ENCODE results near the gene MTFR2. TPM values are rescaled to one million over a fixed set of nuclear protein-coding genes. Genes with fewer than 3 reads are reported as not detected.
A peak's percentile ranks its signal among the peaks of the same experiment; 100 is the strongest.

The MTFR2 gene
- total and polyA plus RNA-seq, 2 of the 13 experiments (the other 11 are each of a cell fraction or from before 2014, with no cell fraction given), result 6.7 to 10.7 TPM

DNA sequence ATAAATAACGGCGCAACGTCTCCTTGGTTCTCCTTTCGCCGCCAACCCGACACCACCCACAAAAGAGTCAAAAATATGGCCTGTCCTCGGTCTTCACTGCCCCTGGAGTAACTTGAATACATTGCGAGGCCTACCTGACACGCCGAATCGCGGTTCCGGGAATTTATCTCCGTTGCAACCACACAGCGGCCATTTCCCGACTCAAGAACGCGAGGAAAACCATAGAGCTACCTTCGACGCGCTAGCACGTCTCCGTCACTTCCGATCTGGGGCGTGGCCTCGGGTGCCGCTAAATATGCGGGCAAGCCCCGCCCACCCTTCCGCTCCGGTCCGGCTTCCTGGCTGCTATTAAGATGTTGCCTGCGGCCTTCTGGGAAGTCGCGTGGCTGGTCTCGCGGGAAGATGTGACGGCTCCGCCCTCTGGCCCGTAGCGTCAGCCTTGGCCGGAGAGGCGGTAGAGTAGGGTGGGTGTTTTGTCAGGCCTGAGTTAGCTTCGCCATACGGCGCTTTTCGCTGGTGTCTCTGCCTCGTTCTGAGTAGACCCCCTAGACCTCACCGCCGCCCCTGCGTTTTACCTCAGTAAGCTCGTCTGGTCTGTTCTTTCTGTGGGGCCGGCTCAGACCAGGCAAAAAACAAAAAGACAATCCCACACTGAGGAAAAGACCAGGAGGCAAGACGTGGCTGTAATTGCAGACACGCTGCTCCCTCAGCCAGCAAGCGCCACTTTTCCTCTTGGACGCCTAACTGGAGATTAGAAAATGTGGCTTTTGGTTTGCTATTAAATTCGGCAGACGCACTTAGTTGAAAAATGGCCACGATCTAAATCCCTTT is 39.7 kb upstream of the MTFR2 start, which contains the start of gene BCLAF1 (continued):
- TF ChIP-seq YEATS4 (CRISPR knock-in tag; IDR thresholded peaks at IDR 0.05; ENCODE audit: borderline replicate concordance), result peak; percentile 78
- TF ChIP-seq HNRNPLL (IDR thresholded peaks at IDR 0.05; ENCODE audit: low read depth, low read length, poor library complexity, severe bottlenecking), result peak; percentile 78
- TF ChIP-seq PCBP2 (optimal IDR thresholded peaks at IDR 0.05; ENCODE audit: low read depth, low read length, poor library complexity, severe bottlenecking), result no peak
- TF ChIP-seq, protein P1, sequence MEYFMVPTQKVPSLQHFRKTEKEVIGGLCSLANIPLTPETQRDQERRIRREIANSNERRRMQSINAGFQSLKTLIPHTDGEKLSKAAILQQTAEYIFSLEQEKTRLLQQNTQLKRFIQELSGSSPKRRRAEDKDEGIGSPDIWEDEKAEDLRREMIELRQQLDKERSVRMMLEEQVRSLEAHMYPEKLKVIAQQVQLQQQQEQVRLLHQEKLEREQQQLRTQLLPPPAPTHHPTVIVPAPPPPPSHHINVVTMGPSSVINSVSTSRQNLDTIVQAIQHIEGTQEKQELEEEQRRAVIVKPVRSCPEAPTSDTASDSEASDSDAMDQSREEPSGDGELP (IDR thresholded peaks at IDR 0.05; ENCODE audit: borderline replicate concordance, low read depth), result no peak; the same call in 1 of the 2 replicates
- no peak; the same call in 1 of the 2 replicates for TF ChIP-seq RFXAP (CRISPR knock-in tag; IDR thresholded peaks at IDR 0.05; ENCODE audit: borderline replicate concordance)
- peak; percentile 55; the same call in 1 of the 2 replicates for TF ChIP-seq PRMT3 (CRISPR knock-in tag; IDR thresholded peaks at IDR 0.05; ENCODE audit: borderline replicate concordance, low read depth)
- TF ChIP-seq TP53 (CRISPR knock-in tag; conservative IDR thresholded peaks at IDR 0.05), result no peak; the same call in 1 of the 2 replicates
- TF ChIP-seq, protein P2, sequence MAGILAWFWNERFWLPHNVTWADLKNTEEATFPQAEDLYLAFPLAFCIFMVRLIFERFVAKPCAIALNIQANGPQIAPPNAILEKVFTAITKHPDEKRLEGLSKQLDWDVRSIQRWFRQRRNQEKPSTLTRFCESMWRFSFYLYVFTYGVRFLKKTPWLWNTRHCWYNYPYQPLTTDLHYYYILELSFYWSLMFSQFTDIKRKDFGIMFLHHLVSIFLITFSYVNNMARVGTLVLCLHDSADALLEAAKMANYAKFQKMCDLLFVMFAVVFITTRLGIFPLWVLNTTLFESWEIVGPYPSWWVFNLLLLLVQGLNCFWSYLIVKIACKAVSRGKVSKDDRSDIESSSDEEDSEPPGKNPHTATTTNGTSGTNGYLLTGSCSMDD (CRISPR knock-in tag; IDR thresholded peaks at IDR 0.05), result peak; percentile 67; the same call in 1 of the 2 replicates
- TF ChIP-seq, protein P3, sequence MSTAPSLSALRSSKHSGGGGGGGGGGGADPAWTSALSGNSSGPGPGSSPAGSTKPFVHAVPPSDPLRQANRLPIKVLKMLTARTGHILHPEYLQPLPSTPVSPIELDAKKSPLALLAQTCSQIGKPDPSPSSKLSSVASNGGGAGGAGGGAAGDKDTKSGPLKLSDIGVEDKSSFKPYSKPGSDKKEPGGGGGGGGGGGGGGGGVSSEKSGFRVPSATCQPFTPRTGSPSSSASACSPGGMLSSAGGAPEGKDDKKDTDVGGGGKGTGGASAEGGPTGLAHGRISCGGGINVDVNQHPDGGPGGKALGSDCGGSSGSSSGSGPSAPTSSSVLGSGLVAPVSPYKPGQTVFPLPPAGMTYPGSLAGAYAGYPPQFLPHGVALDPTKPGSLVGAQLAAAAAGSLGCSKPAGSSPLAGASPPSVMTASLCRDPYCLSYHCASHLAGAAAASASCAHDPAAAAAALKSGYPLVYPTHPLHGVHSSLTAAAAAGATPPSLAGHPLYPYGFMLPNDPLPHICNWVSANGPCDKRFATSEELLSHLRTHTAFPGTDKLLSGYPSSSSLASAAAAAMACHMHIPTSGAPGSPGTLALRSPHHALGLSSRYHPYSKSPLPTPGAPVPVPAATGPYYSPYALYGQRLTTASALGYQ (CRISPR knock-in tag; IDR thresholded peaks at IDR 0.05), result no peak; the same call in 1 of the 2 replicates
- TF ChIP-seq, protein P4, sequence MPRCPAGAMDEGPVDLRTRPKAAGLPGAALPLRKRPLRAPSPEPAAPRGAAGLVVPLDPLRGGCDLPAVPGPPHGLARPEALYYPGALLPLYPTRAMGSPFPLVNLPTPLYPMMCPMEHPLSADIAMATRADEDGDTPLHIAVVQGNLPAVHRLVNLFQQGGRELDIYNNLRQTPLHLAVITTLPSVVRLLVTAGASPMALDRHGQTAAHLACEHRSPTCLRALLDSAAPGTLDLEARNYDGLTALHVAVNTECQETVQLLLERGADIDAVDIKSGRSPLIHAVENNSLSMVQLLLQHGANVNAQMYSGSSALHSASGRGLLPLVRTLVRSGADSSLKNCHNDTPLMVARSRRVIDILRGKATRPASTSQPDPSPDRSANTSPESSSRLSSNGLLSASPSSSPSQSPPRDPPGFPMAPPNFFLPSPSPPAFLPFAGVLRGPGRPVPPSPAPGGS (CRISPR knock-in tag; IDR thresholded peaks at IDR 0.05), result peak; percentile 48
- TF ChIP-seq, protein P5, sequence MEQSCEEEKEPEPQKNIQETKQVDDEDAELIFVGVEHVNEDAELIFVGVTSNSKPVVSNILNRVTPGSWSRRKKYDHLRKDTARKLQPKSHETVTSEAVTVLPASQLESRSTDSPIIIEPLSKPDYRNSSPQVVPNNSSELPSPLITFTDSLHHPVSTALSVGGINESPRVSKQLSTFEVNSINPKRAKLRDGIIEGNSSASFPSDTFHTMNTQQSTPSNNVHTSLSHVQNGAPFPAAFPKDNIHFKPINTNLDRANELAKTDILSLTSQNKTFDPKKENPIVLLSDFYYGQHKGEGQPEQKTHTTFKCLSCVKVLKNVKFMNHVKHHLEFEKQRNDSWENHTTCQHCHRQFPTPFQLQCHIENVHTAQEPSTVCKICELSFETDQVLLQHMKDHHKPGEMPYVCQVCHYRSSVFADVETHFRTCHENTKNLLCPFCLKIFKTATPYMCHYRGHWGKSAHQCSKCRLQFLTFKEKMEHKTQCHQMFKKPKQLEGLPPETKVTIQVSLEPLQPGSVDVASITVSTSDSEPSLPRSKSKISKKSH (CRISPR knock-in tag; IDR thresholded peaks at IDR 0.05; ENCODE audit: borderline replicate concordance), result peak; percentile 76
- peak; percentile 56 for TF ChIP-seq ZSCAN25 (CRISPR knock-in tag; IDR thresholded peaks at IDR 0.05)
- 0 out of 2 replicates have a peak, but pooled peaks have one; percentile 46 for TF ChIP-seq REL (CRISPR knock-in tag; conservative IDR thresholded peaks at IDR 0.05)
- TF ChIP-seq, protein P6, sequence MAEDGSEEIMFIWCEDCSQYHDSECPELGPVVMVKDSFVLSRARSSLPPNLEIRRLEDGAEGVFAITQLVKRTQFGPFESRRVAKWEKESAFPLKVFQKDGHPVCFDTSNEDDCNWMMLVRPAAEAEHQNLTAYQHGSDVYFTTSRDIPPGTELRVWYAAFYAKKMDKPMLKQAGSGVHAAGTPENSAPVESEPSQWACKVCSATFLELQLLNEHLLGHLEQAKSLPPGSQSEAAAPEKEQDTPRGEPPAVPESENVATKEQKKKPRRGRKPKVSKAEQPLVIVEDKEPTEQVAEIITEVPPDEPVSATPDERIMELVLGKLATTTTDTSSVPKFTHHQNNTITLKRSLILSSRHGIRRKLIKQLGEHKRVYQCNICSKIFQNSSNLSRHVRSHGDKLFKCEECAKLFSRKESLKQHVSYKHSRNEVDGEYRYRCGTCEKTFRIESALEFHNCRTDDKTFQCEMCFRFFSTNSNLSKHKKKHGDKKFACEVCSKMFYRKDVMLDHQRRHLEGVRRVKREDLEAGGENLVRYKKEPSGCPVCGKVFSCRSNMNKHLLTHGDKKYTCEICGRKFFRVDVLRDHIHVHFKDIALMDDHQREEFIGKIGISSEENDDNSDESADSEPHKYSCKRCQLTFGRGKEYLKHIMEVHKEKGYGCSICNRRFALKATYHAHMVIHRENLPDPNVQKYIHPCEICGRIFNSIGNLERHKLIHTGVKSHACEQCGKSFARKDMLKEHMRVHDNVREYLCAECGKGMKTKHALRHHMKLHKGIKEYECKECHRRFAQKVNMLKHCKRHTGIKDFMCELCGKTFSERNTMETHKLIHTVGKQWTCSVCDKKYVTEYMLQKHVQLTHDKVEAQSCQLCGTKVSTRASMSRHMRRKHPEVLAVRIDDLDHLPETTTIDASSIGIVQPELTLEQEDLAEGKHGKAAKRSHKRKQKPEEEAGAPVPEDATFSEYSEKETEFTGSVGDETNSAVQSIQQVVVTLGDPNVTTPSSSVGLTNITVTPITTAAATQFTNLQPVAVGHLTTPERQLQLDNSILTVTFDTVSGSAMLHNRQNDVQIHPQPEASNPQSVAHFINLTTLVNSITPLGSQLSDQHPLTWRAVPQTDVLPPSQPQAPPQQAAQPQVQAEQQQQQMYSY (CRISPR knock-in tag; IDR thresholded peaks at IDR 0.05), result no peak; the same call in none of the 2 replicates
- peak; percentile 19 for TF ChIP-seq TSC22D2 (CRISPR knock-in tag; IDR thresholded peaks at IDR 0.05; ENCODE audit: borderline replicate concordance)
- TF ChIP-seq PHB2 (IDR thresholded peaks at IDR 0.05; ENCODE audit: partially characterized antibody), result no peak
- peak; percentile 30 for TF ChIP-seq RXRA (CRISPR knock-in tag; IDR thresholded peaks at IDR 0.05)

Data from HepG2 (cell line).